ENCODE results near the gene SCCPDH.

The SCCPDH gene

GRCh38 chr1:246681900-246682895, 42.0 kb upstream of the SCCPDH start (continued):
- TF ChIP-seq ZNF18 (tag by site-specific recombination; IDR thresholded peaks at IDR 0.05) = no peak
- TF ChIP-seq ZNF48 (tag by site-specific recombination; IDR thresholded peaks at IDR 0.05) = no peak
- TF ChIP-seq, protein P1, sequence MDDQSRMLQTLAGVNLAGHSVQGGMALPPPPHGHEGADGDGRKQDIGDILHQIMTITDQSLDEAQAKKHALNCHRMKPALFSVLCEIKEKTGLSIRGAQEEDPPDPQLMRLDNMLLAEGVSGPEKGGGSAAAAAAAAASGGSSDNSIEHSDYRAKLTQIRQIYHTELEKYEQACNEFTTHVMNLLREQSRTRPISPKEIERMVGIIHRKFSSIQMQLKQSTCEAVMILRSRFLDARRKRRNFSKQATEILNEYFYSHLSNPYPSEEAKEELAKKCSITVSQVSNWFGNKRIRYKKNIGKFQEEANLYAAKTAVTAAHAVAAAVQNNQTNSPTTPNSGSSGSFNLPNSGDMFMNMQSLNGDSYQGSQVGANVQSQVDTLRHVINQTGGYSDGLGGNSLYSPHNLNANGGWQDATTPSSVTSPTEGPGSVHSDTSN (CRISPR knock-in tag; IDR thresholded peaks at IDR 0.05) = no peak
- TF ChIP-seq, protein P2, sequence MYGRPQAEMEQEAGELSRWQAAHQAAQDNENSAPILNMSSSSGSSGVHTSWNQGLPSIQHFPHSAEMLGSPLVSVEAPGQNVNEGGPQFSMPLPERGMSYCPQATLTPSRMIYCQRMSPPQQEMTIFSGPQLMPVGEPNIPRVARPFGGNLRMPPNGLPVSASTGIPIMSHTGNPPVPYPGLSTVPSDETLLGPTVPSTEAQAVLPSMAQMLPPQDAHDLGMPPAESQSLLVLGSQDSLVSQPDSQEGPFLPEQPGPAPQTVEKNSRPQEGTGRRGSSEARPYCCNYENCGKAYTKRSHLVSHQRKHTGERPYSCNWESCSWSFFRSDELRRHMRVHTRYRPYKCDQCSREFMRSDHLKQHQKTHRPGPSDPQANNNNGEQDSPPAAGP (tag by site-specific recombination; IDR thresholded peaks at IDR 0.05) = no peak
- no peak for TF ChIP-seq ZNF266 (tag by site-specific recombination; IDR thresholded peaks at IDR 0.05; ENCODE audit: low read depth)

DNA sequence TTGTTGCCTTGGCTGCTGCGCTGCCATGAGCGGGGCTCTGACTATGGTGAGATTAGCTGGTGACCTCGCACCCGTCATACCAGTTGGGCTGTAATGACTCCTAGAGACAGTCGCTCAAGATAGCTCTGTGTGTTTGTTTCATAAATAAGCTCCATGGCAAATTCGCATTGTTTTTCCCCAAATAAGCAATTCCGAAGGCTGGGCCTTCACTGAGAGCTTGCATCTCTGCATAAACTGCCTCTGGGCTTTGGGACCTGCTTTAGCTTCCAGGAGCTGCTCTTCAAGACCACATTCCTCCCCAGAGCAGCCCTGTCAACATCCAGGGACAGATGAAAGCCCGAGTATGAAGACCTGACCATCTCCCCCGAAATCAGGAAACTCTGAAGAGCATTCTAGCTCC, 40.7 kb upstream of the SCCPDH start:
- Histone ChIP-seq H3K4me1 (ENCODE audit: control insufficient read depth, insufficient read depth, low read length) (no peaks in the 10 kb centered on the region), H3K27ac (ENCODE audit: extremely low read depth, low read depth, low read length) (no peak overlapping the region), H3K4me3 (ENCODE audit: low read depth, low read length) (no peak overlapping the region), H3K9me3 (ENCODE audit: control insufficient read depth, insufficient read depth, low read depth, low read length) (no peaks in the 10 kb centered on the region), H3K36me3 (ENCODE audit: control insufficient read depth in 2 of 2, insufficient read depth in 1 of 2, low read length in 2 of 2) (no peaks in the 10 kb centered on the region)
- POLR2A ChIA-PET = no interaction called here
- CTCF ChIA-PET = no interaction called here
- TF ChIP-seq ZNF585B (tag by site-specific recombination; IDR thresholded peaks at IDR 0.05) (no peak), ZNF423 (tag by site-specific recombination; IDR thresholded peaks at IDR 0.05) (no peak), ZNF561 (tag by site-specific recombination; IDR thresholded peaks at IDR 0.05; ENCODE audit: borderline replicate concordance) (no peak), ZNF302 (tag by site-specific recombination; IDR thresholded peaks at IDR 0.05; ENCODE audit: low read depth) (no peak), ZNF133 (tag by site-specific recombination; IDR thresholded peaks at IDR 0.05) (no peak), SALL2 (tag by site-specific recombination; IDR thresholded peaks at IDR 0.05; ENCODE audit: borderline replicate concordance) (no peak), GFI1B (tag by site-specific recombination; IDR thresholded peaks at IDR 0.05) (no peak), ZNF174 (tag by site-specific recombination; IDR thresholded peaks at IDR 0.05) (no peak), ZNF473 (tag by site-specific recombination; IDR thresholded peaks at IDR 0.05) (no peak), ZNF747 (tag by site-specific recombination; IDR thresholded peaks at IDR 0.05) (no peak), ZBTB10 (tag by site-specific recombination; IDR thresholded peaks at IDR 0.05) (no peak), ZNF2 (tag by site-specific recombination; IDR thresholded peaks at IDR 0.05) (no peak)
- TF ChIP-seq, protein P3, sequence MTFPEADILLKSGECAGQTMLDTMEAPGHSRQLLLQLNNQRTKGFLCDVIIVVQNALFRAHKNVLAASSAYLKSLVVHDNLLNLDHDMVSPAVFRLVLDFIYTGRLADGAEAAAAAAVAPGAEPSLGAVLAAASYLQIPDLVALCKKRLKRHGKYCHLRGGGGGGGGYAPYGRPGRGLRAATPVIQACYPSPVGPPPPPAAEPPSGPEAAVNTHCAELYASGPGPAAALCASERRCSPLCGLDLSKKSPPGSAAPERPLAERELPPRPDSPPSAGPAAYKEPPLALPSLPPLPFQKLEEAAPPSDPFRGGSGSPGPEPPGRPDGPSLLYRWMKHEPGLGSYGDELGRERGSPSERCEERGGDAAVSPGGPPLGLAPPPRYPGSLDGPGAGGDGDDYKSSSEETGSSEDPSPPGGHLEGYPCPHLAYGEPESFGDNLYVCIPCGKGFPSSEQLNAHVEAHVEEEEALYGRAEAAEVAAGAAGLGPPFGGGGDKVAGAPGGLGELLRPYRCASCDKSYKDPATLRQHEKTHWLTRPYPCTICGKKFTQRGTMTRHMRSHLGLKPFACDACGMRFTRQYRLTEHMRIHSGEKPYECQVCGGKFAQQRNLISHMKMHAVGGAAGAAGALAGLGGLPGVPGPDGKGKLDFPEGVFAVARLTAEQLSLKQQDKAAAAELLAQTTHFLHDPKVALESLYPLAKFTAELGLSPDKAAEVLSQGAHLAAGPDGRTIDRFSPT (tag by site-specific recombination; IDR thresholded peaks at IDR 0.05) = no peak
- TF ChIP-seq, protein P4, sequence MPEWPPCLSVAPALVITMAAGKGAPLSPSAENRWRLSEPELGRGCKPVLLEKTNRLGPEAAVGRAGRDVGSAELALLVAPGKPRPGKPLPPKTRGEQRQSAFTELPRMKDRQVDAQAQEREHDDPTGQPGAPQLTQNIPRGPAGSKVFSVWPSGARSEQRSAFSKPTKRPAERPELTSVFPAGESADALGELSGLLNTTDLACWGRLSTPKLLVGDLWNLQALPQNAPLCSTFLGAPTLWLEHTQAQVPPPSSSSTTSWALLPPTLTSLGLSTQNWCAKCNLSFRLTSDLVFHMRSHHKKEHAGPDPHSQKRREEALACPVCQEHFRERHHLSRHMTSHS (tag by site-specific recombination; IDR thresholded peaks at IDR 0.05) = no peak

Measured in HEK293 (cell line).